HepG2 (cell line): ENCODE results near the gene CARMIL3.

Source experiments
- CEBPB ChIP-seq: IDR thresholded peaks from 2 replicates; pipeline ENCODE4 v1.6.1; 2011; ENCODE audit warnings: low read depth, low read length, improper control_type of control experiment, borderline replicate concordance
- FIP1L1 ChIP-seq: fragments of 200-400 bp; formaldehyde crosslinking; IDR thresholded peaks from 2 replicates; pipeline ENCODE4 v1.6.1; 2018; ENCODE audit warnings: low read depth, mild to moderate bottlenecking, low read length, moderate library complexity, borderline replicate concordance; ENCODE audit not compliant: insufficient read depth

GRCh38 chr14:24057271-24057670 lies 5.5 kb downstream of the CARMIL3 start:
- TF ChIP-seq FIP1L1 = no peak
- TF ChIP-seq CEBPB = no peak
